M059J (cell line): ENCODE results near the gene PRAMEF33. TPM values are rescaled to one million over a fixed set of nuclear protein-coding genes. Genes with fewer than 3 reads are reported as not detected.
"Not testable (repeated sequence)": the region's sequence is repeated elsewhere in the genome, so short reads cannot be mapped to it uniquely, and the experiment has no call there.

Experiments
- DNase-seq: peaks from one replicate; pipeline ENCODE4 v3.0.0-alpha.2; 2012; ENCODE audit warnings: low read depth
- total RNA-seq: library from RNA; depleted of rRNA; stranded (reverse); fragments of >200 nt; shearing (Covaris generic); gene quantifications from 2 replicates; pipeline ENCODE4 v1.2.3, GENCODE V29; 2014; rRNA removed

The PRAMEF33 gene, protein sequence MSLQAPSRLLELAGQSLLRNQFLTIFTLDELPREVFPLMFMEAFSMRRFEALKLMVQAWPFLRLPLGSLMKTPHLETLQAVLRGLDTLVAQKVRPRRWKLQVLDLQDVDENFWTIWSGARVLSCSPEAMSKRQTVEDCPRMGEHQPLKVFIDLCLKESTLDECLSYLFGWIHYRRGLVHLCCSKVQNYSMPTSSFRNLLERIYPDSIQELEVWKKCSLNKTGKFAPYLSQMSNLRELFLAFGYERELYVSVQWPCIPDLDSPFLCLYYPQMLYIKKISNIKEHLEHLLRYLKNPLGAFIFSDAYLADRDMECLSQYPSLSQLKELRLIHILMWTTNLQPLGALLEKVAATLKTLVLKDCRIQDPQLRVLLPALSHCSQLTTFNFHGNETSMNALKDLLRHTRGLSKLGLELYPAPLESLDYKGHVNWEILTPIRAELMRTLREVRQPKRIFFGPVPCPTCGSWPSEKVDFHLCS
- not detected in 2 replicates for total RNA-seq

DNA sequence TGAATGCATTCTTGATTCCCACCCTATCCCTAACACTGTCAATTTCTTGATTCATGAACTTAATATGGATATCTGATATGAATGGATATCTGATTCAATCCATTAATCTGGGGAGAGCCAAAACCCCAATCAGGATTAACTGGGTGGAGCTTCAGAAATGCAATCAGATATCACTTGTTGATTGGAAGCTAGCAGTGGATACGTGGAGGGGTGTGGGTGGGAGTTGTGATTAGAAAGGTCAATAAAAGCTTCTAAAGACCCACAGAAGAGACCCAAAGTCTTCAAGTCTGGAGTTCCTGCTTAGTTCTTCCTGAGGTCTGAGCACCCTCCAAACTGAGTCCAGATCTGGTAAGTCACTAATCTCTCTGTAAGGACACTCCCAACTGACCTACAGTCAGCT, at the start of gene PRAMEF33:
PRAMEF33 (plus strand) TSS at position 301 of the 400 bp plus-strand sequence. CDS start 2,416 bp downstream, outside the sequence.
- not testable (repeated sequence) for DNase-seq

- DNase-seq = not testable (repeated sequence)
These were observed 49.4 kb upstream of the PRAMEF33 start, which contains the start of gene PRAMEF5 for GRCh38 chr1:13253898-13254297. Gene PRAMEF5, plus strand, starts transcription at chr1:13254198. Its CDS starts 5,071 bp downstream, at chr1:13259269.

GRCh38 chr1:13265124-13265523, 38.2 kb upstream of the PRAMEF33 start:
- not testable (repeated sequence) for DNase-seq

GRCh38 chr1:13277016-13277415, 26.3 kb upstream of the PRAMEF33 start:
- DNase-seq = peak; percentile 1

DNA sequence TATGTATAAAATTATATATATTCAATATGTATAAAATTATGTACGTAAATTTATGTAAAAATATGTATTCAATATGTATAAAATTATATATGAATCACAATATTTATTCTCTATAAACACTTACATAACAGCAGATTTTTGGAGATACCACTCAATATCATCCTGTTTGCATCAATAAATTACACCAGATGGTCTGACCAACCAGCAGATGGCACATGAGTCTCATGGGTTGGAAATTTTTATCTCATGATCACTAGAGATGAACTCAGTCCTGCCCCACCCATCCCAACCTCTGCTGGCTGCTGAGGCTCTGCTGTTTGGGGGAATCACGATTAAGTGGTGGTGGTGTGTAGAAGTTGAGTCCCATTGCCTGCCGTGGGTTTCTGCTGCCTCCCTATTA, 23.7 kb upstream of the PRAMEF33 start:
- not testable (repeated sequence) for DNase-seq

GRCh38 chr1:13285037-13285436, 18.3 kb upstream of the PRAMEF33 start, which contains the start of gene PRAMEF8:
Gene PRAMEF8, minus strand, starts transcription at chr1:13285137. Its CDS starts 1,046 bp downstream, at chr1:13284091.
- DNase-seq = not testable (repeated sequence)

- DNase-seq = not testable (repeated sequence)
These were observed 14.3 kb upstream of the PRAMEF33 start for GRCh38 chr1:13289030-13289429.

- DNase-seq = not testable (repeated sequence)
These were observed 6.0 kb upstream of the PRAMEF33 start for GRCh38 chr1:13297216-13297931.

- DNase-seq = not testable (repeated sequence)
These were observed 4.6 kb upstream of the PRAMEF33 start for GRCh38 chr1:13298699-13299098.

DNA sequence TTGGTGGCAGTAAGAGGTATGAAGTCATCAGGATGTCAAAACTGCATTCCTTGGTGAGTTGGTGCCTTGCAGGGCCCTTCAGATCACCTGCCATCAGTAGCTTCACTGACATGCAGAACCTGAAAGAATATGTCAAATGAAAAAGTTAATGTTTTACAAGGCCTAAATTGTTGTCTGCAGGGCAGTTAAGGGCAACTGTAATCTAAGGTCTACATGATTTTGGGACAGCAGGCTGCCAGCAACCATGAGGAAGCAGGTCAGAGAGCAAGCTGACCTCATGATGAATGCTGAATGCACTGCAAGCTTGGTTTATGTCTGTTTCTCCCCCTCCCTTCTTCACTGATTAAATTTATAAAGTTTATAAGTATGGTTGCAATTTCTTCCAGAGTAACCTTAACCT, 1.1 kb upstream of the PRAMEF33 start:
- DNase-seq = not testable (repeated sequence)

DNA sequence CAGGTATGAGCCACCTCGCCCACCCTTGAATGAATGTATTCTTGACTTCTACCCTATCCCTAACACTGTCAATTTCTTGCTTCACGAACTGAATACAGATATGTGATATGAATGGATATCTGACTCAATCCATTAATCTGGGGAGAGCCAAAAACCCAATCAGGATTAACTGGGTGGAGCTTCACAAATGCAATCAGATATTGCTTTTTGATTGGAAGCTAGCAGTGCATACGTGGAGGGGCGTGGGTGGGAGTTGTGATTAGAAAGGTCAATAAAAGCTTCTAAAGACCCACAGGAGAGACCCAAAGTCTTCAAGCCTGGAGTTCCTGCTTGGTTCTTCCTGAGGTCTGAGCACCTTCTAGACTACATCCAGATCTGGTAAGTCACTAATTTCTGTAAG, 11.9 kb downstream of the PRAMEF33 start, which contains the start of gene PRAMEF15:
PRAMEF15 (plus strand) TSS at position 301 of the 400 bp plus-strand sequence. CDS start 2,827 bp downstream, outside the sequence.
- DNase-seq = not testable (repeated sequence)

DNA sequence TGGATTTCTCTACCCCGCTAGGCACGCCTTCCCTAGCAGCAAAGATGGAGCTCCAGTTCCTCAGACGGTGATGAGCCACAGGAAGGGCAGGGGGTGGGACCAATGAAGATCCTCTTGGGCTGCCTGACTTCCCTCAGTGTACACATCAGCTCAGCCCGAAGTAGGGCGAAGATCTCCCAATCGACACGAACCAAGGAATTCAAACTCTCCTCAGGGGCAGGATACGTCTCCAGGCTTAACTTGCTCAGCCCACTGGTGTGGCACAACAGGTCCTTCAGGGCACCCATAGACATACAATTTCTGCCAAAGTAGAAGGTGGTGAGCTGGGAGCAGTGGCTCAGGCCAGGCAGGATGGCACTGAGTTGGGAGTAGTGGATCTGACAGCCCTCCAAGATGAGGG, 39.2 kb downstream of the PRAMEF33 start:
- not testable (repeated sequence) for DNase-seq

- DNase-seq = not testable (repeated sequence)
These were observed 43.7 kb downstream of the PRAMEF33 start, which contains the start of gene PRAMEF14 for GRCh38 chr1:13347034-13347433. Gene PRAMEF14, minus strand, starts transcription at chr1:13347134. Its CDS starts 1,820 bp downstream, at chr1:13345314.

- not testable (repeated sequence) for DNase-seq
These were observed 50.1 kb downstream of the PRAMEF33 start for GRCh38 chr1:13353476-13353875.

DNA sequence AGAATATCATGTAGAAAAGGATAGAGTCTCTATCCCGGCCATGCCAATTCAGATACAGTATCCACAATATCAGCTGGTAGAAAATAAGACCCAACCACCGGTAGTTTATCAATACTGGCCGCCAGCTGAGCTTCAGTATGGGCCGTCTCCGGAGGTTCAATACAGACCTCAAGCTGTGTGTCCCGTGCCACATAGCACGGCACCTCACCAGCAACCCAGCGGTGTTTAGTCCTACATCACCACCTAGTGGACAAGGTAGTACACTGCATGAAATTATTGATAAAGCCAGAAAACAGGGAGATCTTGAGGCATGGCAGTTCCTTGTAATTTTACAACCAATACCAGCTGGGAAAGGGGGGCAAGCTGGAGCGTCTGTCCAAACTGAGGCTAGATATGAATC, 51.1 kb downstream of the PRAMEF33 start:
- DNase-seq = not testable (repeated sequence)

- peak; percentile 43 for DNase-seq
These were observed 53.4 kb downstream of the PRAMEF33 start for GRCh38 chr1:13356774-13357173.

Other genes starting within 250 kb of the PRAMEF33 start
- gene PRAMEF27, start 247.0 kb upstream of the PRAMEF33 start, total RNA-seq = not detected in 2 replicates
- gene HNRNPCL3, start 242.8 kb upstream of the PRAMEF33 start, total RNA-seq = not detected in 2 replicates
- not detected in 2 replicates for gene PRAMEF25, start 232.8 kb upstream of the PRAMEF33 start, total RNA-seq
- gene HNRNPCL2, start 186.7 kb upstream of the PRAMEF33 start, total RNA-seq = not detected in 2 replicates
- gene PRAMEF26, start 147.5 kb upstream of the PRAMEF33 start, total RNA-seq = not detected in 2 replicates
- gene HNRNPCL4, start 137.9 kb upstream of the PRAMEF33 start, total RNA-seq = not detected in 2 replicates
- not detected in 2 replicates for gene PRAMEF9, start 131.7 kb upstream of the PRAMEF33 start, total RNA-seq
- gene PRAMEF13, start 102.1 kb upstream of the PRAMEF33 start, total RNA-seq = not detected in 2 replicates
- not detected in 2 replicates for gene PRAMEF18, start 77.4 kb upstream of the PRAMEF33 start, total RNA-seq
- gene PRAMEF5, start 49.3 kb upstream of the PRAMEF33 start, total RNA-seq = not detected in 2 replicates
- gene PRAMEF8, start 18.4 kb upstream of the PRAMEF33 start, total RNA-seq = not detected in 2 replicates
- not detected in 2 replicates for gene PRAMEF15, start 12.0 kb downstream of the PRAMEF33 start, total RNA-seq
- gene PRAMEF14, start 43.6 kb downstream of the PRAMEF33 start, total RNA-seq = not detected in 2 replicates
- gene PRAMEF19, start 68.4 kb downstream of the PRAMEF33 start, total RNA-seq = not detected in 2 replicates
- not detected in 2 replicates for gene PRAMEF17, start 86.1 kb downstream of the PRAMEF33 start, total RNA-seq
- not detected in 2 replicates for gene PRAMEF20, start 106.9 kb downstream of the PRAMEF33 start, total RNA-seq
- 0.15 and 0.37 TPM in 2 replicates for gene LRRC38, start 210.5 kb downstream of the PRAMEF33 start, total RNA-seq